Measurements from ENCODE around the gene SLC31A1. TPM values are rescaled to one million over a fixed set of nuclear protein-coding genes. Genes with fewer than 3 reads are reported as not detected.

The SLC31A1 gene
- total and polyA plus RNA-seq, 2 of the 8 experiments (the other 6 are each of a cell fraction or from before 2014, with no cell fraction given) = 23.9 to 40.8 TPM

- no peak overlapping the region for H3K27ac ChIP-seq (ENCODE audit: low read depth, low read length)
- no peaks in the 10 kb centered on the region for H3K36me3 ChIP-seq (ENCODE audit: control insufficient read depth in 2 of 4, insufficient read depth in 4 of 4, low read length in 3 of 4)
- no peak for DNase-seq (ENCODE audit: low read depth in 1 of 2, low spot score in 2 of 2)
- CTCF ChIA-PET (ENCODE audit: partially characterized antibody) = interaction anchor here (0.6 to 3.1 kb wide), 6 partner anchors 11 to 359 kb away, joined by 3 to 16 read pairs (median 3); no protein-coding TSS in a partner anchor
- no peak overlapping the region for H3K4me3 ChIP-seq (ENCODE audit: extremely low read depth in 1 of 4, insufficient read depth in 2 of 4, low read depth in 3 of 4, low read length in 4 of 4)
- no peak overlapping the region for H2BK120ac ChIP-seq (replicated peaks; ENCODE audit: low read depth, low read length)
- no peak overlapping the region for H3K56ac ChIP-seq (replicated peaks; ENCODE audit: insufficient read length, low read depth, low read length)
- no peak overlapping the region for H2BK20ac ChIP-seq (ENCODE audit: low read length)
- no peaks in the 10 kb centered on the region for H3K9me3 ChIP-seq (ENCODE audit: insufficient read depth in 2 of 2, low read depth in 1 of 2, low read length in 1 of 2)
- H3K23ac ChIP-seq (ENCODE audit: insufficient read length) = no peak overlapping the region
- no peaks in the 10 kb centered on the region for H3K79me1 ChIP-seq (ENCODE audit: low read depth, low read length)
- H3K4me1 ChIP-seq (replicated peaks in 1 of 4; ENCODE audit: control insufficient read depth in 3 of 4, insufficient read depth in 4 of 4, low read length in 3 of 4) = 0 out of 7 replicates have a peak, but pooled peaks cover 0 to 4% (median 0%) of the 10 kb centered on the region in 4 experiments
- peaks cover 0 to 2% (median 0%) of the 10 kb centered on the region in 4 experiments; a peak in 1 of 7 replicates for H3K27me3 ChIP-seq (replicated peaks in 1 of 4; ENCODE audit: control insufficient read depth in 3 of 4, extremely low read depth in 1 of 4, insufficient read depth in 3 of 4, low read length in 3 of 4)
- H3K14ac ChIP-seq (ENCODE audit: insufficient read length) = no peak overlapping the region
- WGBS, 2 experiments (ENCODE audit: extremely low coverage in 1 of 2, insufficient coverage in 1 of 2, insufficient read length in 1 of 2, insufficient replicate concordance in 2 of 2, low coverage in 1 of 2, low lambda C conversion rate in 2 of 2, missing lambda C conversion rate in 1 of 2) = 90% methylated on average over 15 of the region's 15 CpGs; no CpG with 5 or more reads in 1 of the 2 experiments
- H3K23me2 ChIP-seq (ENCODE audit: low read depth, low read length) = no peaks in the 10 kb centered on the region
- H3K18ac ChIP-seq (ENCODE audit: extremely low read depth, low read length) = no peak overlapping the region
- H3K4ac ChIP-seq (replicated peaks; ENCODE audit: insufficient read length, low read depth, low read length) = no peak overlapping the region
- no peak overlapping the region for H3K4me2 ChIP-seq (ENCODE audit: insufficient read depth in 1 of 2, low read depth in 2 of 2, low read length in 2 of 2)
- H2AK5ac ChIP-seq (ENCODE audit: low read depth, low read length) = no peak overlapping the region
- FAIRE-seq = no peak
- no peak overlapping the region for H2BK15ac ChIP-seq (ENCODE audit: low read length)
- no peak overlapping the region for H2BK12ac ChIP-seq (ENCODE audit: low read depth, low read length)
- H4K91ac ChIP-seq (replicated peaks; ENCODE audit: insufficient read length, low read length) = no peak overlapping the region
- H2AFZ ChIP-seq (ENCODE audit: low read length) = no peak overlapping the region
- no peak overlapping the region for H2BK5ac ChIP-seq (ENCODE audit: low read depth, low read length)
- no peak for TF ChIP-seq USF2 (IDR thresholded peaks at IDR 0.05; ENCODE audit: low read length)
- TF ChIP-seq CEBPB (IDR thresholded peaks at IDR 0.05; ENCODE audit: low read depth, low read length) = no peak
- TF ChIP-seq TEAD4 (IDR thresholded peaks at IDR 0.05; ENCODE audit: low read depth, low read length) = no peak
- TF ChIP-seq EZH2 (IDR thresholded peaks at IDR 0.05; ENCODE audit: low read depth, low read length, severe bottlenecking) = no peak
- no peak for TF ChIP-seq CHD2 (IDR thresholded peaks at IDR 0.05; ENCODE audit: low read length)
- TF ChIP-seq CBX8 (IDR thresholded peaks at IDR 0.05; ENCODE audit: borderline replicate concordance, low read depth, low read length) = no peak
- TF ChIP-seq POU5F1 (IDR thresholded peaks at IDR 0.05; ENCODE audit: low read depth, low read length) = no peak
- no peak for TF ChIP-seq SUZ12 (IDR thresholded peaks at IDR 0.05; ENCODE audit: low read length)
- TF ChIP-seq TAF1 (IDR thresholded peaks at IDR 0.05; ENCODE audit: low read depth, low read length) = no peak
- POLR2A ChIA-PET (ENCODE audit: partially characterized antibody) = interaction anchor here (0.6 to 2.1 kb wide), 3 partner anchors 9 to 51 kb away, joined by 3 to 6 read pairs (median 3); no protein-coding TSS in a partner anchor
- H3K9ac ChIP-seq (replicated peaks in 1 of 4; ENCODE audit: extremely low read depth in 1 of 4, low read depth in 3 of 4, low read length in 3 of 4) = no peak overlapping the region
- no peak overlapping the region for H4K5ac ChIP-seq (ENCODE audit: insufficient read length, low read depth, low read length)
- no peaks in the 10 kb centered on the region for H3K79me2 ChIP-seq (ENCODE audit: control insufficient read depth in 1 of 2, insufficient read depth in 2 of 2, low read length in 2 of 2)
- H4K20me1 ChIP-seq (replicated peaks in 1 of 2; ENCODE audit: control insufficient read depth in 1 of 2, insufficient read depth in 2 of 2, low read length in 2 of 2) = peaks cover 0 to 1% of the 10 kb centered on the region in 2 experiments
- H4K8ac ChIP-seq (ENCODE audit: extremely low read depth, insufficient read depth, low read length) = peak overlapping the region; percentile 83; the same call in 1 of the 2 replicates
These were observed 77.8 kb downstream of the SLC31A1 start for GRCh38 chr9:113298924-113299770.
